Caki2 (cell line): Measurements from ENCODE around the gene BCL10. TPM values are rescaled to one million over a fixed set of nuclear protein-coding genes. Genes with fewer than 3 reads are reported as not detected.
A peak's percentile ranks its signal among the peaks of the same experiment; 100 is the strongest.
"Not testable (repeated sequence)": the region's sequence is repeated elsewhere in the genome, so short reads cannot be mapped to it uniquely, and the experiment has no call there.

Experiments
- DNase-seq: peaks from one replicate; pipeline ENCODE4 v3.0.0-alpha.2; 2015; ENCODE audit warnings: low read depth
- in situ Hi-C: cut with HindIII; loops from 2 replicates; pipeline ENCODE4 v1.10.0; 2016; ENCODE audit warnings: low sequenced_read_pairs, low pct_unique_long_range_greater_than_20kb, mixed read lengths
- total RNA-seq: library from RNA; depleted of rRNA; stranded (reverse); fragments of >200 nt; shearing (Covaris generic); gene quantifications from 2 replicates; pipeline ENCODE4 v1.2.3, GENCODE V29; 2014; ENCODE audit warnings: low replicate concordance

The BCL10 gene
- total RNA-seq, 1 experiment from 2014 or later = 11.3 TPM

DNA sequence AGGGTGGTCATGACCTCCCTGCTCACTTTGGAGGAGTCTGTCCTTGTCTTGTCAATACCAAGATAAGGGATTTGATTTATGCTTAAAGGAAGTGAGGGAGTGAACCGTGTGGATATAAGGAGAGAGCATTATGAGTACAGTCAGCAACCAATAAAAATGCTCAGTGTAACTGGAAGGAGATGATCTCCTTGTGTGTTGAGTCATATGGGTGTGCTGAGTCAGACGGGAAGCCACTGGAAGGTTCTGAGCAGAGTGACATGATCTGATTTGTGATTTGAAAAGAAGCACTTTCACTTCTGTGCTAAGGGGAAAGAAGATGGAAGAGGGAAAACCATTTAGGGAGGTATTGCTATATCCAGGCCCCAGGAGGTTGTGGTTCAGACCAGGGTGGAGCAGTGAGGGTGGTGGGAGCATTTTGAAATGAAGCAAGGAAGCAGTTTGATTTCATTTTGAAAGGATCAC, 2.5 kb upstream of the BCL10 start:
- in situ Hi-C loops = no loop called here
- peak; percentile 80 for DNase-seq

DNA sequence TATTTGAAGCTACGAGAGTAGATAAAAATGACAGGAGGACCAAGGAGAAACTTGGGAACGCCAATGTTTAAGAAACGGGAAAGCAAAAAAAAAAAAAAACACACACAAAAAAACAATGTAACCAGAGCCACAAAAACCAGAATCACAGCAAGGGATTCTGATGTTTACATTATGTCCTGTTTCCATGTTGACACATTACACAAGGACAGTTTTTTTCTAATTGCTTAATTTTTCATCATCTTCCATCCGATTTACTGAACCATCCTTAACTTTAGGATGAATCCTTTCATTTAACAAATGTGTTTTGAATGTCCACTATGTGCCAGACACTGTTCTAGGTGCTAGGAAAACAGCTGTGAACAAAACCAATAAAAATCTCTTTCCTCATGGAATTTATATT, 1.4 kb upstream of the BCL10 start:
- in situ Hi-C loops = no loop called here
- DNase-seq = no peak

DNA sequence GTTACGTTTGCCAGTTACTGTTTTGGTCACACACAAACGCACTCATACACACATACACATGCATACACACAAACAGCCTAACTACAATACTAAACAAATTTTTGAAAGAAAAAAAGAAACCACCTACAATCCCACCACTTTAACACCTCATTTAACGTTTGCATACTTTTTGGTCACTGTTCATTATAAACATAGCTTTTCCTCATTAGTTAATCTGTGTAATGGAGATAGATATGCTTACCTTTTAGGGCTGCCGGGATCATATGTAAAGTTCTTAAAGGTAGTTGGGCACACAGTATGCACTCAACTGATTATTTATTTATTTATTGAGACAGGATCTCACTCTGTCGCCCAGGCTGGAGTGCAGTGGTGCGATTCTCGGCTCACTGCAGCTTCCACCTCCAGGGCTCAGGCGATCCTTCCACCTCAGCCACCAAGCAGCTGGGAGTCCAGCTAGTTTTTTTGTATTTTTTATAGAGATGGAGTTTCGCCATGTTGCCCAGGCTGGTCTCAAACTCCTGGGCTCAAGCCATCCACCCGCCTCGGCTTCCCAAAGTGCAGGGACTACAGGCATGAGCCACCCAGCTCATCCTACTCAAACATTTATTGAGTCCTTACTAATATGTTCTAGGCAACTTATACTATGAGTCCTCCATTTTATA, 677 bp upstream of the BCL10 start:
- in situ Hi-C loops = no loop called here
- no peak for DNase-seq

DNA sequence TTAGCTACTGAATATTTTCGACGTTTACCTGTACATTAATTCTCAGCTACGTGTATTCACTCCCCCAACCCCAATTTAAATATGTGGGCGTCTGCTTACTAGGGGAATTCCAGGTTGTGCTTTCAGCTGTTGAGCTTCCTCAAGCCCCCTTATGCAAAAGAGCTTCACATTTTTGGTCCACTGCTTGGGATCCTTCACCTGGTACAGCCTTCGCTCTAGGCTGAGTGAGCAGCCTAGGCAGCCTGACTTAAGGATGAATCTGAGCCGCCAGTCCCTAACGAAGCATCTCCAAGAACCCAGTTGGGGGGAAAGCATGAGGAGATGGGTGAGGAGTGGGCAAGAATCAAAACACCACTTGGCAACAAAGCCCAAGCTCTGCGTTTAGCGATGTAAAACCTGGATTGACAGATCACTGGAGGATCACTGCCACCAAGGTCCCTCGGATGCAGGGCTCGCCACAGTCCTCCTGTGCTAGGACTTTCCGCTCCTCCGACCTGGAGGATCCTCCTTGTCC, 674 bp downstream of the BCL10 start:
- DNase-seq = no peak
- in situ Hi-C loops = no loop called here

DNA sequence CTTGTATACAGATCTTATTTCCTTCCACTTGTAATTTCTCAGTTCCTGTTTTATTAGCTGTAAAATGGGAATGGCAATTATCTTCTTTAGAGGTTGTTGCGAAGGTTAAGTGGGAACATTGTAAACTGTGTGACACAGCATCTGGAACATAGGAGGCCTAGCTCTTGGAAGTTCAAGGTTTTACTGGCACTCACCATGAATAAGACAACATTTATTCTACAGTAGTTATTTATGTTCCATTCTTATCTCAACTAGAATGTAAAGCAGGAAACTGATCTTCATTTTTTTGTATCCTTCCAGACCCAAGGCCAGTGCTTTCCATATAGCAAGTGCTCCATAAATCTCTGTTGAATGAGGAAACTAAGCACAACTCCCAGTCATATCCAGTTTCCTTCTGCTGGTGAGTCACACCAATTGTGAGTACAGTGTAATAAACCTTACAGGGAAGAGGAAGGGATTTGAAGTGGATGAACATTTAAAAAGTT, 1.4 kb downstream of the BCL10 start:
- DNase-seq = peak; percentile 60
- in situ Hi-C loops = no loop called here

DNA sequence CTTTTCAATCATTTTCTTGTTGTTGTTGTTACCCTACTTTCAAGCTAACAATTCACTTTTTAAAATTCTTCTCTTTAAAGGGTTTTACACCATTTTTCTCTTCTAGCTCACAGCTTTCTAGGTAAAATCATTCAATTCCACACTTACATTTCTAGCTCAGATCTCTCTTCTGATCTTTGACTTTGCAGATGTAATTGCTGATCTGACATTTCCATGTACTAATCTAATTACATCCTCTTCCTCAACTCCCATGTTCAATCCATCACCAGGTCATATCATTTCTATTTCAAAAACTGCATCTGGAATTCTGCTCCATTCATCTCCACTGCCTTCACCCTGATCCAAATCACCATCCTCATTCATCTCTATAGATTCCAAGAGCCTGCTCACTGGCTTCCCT, 3.0 kb downstream of the BCL10 start:
- in situ Hi-C loops = no loop called here
- DNase-seq = no peak

DNA sequence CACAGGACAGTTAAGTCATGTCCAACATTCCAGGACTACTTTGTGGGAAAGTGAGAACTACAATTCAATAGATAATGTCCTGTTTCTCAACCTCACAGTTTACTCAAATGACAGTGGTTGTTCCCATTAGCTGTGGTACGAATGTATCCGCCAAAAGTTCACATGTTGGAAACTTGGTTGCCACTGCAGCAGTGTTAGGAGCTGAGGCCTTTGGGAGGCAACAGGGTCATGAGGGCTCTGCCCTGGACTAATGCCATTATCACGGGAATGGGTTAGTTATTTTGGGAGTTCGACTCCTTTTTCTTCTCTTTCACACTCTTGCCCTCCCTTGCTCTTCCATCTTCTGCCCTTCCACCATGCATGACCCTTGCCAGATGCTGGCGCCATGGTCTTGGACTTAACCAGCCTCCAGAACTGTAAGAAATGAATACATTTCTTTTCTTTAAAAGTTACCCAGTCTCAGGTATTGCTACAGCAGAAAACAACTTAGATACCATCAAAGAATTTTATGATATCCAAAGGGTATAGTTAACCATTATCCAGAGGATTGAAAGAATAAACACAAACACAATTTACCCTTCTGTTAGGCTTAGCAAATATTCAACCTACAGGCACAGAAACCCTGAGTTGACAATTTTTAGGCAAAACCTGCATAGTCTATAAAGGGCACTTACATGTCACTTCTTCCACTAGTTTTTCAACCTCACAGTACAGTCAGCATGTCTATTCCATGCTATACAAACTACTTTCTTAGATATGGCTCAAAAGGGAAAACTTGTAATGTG, 7.4 kb downstream of the BCL10 start:
- DNase-seq = no peak
- in situ Hi-C loops = no loop called here

DNA sequence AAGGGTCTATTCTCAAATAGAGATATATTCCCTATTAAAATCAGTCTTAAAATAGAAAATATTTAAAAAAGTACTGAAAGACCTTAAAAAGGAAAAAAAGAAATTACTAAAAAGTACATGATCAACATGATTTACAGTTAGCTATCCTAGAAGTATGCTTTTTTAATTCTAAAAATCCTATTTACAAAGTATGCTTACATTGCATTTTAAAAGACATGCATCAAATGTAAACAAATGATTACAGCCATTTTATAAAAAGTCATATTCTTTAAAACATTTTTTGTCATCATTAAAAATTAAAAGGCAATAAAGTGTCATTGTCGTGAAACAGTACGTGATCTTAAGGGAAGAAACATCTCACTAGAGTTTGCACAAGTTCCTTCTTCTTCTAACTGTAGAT, 9.1 kb downstream of the BCL10 start:
- no peak for DNase-seq
- in situ Hi-C loops = no loop called here

DNA sequence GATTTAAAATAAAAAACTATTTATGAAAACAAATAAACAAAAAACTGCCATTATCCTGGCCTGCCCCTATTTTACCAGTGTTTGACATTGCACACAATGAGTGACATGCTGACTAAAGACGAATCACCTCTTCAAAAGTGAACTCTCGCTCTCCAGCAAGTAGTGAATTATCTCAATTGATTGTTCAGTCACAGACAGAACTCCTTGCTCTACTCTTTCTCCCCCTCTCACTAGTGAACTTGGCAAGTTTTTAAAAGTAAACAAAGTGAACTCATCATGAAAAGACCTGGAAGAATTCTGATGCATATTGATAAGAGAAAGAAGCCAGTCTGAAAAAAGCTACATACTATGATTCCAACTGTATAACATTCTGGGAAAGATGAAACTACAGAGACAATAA, 12.3 kb downstream of the BCL10 start:
- in situ Hi-C loops = no loop called here
- no peak for DNase-seq

DNA sequence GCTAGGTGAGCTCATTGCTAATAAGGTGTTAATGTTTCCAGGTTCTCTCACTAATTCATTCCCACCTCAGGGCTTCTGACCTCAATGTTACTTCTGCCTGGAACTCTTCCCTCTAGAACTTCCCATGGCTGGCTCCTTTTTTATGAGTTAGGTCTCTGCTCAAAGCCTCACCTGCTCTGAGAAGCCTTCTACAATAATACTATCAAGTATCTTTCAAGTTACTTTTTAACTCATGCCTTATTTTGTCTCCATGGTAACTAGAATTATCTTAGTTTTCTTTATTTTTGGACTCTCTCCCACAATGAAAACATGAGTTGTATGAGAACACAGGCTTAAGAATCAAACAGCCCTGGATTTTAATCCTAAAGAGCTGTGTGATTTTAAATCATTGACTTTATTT, 13.4 kb downstream of the BCL10 start:
- DNase-seq = peak; percentile 18
- in situ Hi-C loops = no loop called here

DNA sequence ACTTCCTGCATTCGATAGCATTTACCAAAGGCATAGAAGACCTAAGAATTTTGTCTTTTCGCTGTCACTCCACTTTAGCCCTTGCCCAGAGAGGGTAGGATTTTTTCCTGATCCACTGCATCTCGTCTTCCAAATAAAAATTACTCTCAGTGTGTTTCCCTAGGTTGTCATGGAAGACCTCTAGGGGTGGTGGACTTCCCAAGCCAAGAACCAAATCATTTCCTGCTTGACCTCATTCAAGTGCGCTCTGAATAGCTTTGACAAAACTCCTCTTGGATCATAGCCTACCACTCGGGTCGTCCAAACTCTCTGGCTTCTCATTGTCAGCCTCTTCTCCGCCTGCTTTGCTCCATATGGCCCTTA, 16.5 kb downstream of the BCL10 start:
- in situ Hi-C loops = no loop called here
- no peak for DNase-seq

DNA sequence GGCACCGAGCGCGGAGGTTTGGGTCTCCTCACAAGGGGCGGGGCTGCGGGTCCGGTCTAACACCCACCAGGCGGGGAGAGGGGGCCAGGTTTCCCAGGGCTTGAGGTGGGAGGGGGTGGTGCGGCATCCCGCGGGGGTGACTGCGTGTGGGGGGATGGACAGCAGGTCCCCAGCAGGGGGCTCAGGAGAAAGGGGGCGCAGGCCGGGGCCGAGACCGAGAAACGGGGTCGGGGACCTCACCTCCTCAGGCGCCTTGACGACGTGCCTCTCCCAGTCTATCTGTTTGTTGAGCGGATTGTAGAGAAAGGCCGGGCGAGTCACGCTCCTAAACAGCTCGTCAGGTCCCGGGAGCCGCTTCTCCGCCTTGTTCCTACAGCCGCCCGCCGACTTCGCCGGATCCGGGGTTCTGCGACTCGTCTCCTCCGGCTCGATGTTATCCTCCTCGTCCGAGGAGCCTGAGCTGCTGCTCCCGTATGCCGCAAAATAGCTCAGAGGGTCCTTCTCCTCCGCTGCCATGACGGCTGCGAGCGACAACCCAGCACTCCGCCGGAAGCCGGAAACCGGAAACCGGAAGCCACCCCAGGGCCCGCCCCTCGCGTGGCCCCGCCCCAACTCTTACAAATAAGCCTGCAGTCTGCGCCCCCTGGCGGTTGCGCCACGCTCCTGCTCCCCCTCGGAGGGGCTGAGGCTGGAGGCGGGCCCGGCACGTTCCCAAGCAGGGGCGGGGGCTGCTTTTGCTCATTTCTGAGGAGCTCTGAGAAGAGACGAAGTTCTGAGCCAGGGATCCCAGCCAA, 17.1 kb downstream of the BCL10 start, which contains the start of gene C1orf52:
TSS of gene C1orf52 (minus strand) at position 545 of the 794 bp plus-strand sequence. CDS start at position 516, 29 bp downstream.
- peak; percentile 81 for DNase-seq
- in situ Hi-C loops = no loop called here

DNA sequence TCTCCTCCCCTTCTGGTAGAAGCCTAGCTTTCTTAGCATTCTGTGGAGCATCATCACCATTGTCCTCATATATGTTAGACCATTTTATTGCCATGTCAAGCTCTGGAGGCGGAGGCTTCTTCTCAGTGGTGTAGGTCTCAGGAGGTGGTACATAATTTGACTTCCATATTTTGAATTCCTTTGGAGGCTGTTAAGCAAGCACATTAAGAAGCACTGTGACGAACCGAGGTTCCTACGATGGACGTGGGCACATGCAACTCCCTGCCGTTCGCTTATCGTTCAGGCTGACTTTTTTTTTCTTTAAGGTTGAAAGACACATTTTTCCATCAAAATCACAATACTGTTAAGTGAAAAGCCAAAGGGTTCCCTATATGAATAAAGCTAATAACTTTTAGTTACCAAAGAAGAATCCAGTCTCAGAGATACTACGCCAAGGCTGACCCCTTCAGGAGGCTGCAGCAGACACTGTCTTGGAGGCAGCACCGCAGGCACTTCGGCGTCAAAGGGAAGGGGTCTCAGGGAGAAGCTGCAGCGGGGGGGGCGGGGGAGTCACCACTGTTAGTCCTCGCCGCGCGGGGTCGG, 17.8 kb downstream of the BCL10 start:
- in situ Hi-C loops = no loop called here
- no peak for DNase-seq

DNA sequence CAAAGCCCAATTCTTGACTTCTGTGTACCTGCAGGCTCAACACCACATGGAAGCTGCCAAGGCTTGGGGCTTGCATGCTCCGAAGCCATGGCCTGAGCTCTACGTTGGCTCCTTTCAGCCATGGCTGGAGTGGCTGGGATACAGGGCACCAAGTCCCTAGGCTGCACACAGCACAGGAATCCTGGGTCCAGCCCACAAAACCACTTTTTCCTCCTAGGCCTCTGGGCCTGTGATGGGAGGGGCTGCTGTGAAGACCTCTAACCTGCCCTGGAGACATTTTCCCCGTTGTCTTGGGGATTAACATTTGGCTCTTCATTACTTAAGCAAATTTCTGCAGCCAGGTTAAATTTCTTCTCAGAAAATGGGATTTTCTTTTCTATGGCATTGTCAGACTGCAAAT, 27.4 kb downstream of the BCL10 start:
- DNase-seq, in situ Hi-C loops: not testable (repeated sequence)

DNA sequence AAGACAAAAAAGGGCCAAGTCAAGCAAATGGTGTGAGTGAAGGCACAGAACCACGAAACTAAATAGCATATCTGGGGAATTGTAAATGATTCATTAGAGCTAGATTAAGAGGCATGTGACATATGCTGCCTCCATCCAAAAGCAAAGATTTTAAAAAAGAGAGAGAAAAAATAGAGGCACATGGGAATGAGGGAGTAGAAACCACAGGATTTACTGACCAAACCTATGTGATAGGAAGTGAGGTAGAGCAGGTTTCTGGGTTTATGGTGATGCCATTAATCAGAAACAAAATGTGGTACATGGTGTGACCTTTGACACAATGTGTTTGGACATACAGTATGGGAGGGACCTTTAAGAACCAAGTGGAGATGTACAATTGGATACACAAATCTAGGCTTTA, 30.5 kb downstream of the BCL10 start:
- DNase-seq = no peak
- in situ Hi-C loops = no loop called here

DNA sequence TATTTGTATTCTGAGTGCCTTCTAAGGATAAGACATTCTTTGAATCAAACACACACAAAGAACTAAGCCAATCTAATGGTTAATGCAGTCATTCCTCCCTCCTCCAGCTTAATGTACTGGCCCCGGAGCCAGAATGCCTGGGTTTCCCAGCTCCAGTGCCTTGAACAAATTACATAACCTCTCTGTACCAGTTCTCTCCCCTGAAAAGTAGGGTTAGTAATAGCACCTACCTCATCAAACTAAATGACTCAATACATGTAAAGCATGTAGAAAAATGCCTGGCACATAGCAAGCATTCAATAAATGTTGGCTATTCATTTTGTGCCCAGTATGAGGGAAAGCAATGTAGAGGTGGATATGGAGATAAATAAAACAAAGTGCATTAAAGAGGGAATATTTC, 31.0 kb downstream of the BCL10 start:
- in situ Hi-C loops = no loop called here
- no peak for DNase-seq

DNA sequence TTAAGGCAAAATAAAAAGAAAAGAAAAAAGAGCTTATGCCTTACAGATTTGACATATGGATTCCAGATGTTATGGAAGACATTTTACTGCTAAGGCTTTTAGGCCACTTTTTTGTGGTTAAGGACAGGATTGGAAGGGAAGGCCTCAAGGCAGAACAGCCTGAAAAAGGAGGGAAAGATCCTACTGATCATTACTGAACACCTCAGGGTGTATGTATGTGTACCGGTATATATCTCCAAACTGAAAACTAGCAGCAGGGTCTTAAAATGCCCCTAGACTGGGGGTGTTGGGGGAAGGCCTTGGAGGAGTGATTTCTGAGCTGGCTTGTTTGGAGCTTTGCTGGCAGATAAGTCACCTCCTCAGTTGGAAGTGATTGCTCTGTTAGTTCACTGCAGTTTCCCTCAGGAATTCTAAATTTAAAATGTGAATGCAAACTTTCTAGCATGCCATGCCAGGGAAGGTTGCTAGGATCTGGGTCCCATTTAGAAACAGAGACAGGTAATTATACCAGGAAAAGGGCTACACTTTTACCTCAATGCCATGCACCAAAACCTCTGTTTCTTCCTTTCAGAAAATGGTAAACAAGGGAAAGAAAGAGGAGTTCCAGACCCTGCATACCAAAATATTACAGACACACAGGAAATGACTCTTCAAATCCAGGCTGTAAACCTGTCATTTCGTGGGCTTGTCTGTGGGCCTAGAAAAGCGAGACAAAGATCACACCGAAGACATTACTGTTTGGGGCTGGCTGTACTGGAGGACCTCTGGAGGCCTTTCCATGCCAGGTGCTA, 32.0 kb downstream of the BCL10 start:
- in situ Hi-C loops = no loop called here
- no peak for DNase-seq

DNA sequence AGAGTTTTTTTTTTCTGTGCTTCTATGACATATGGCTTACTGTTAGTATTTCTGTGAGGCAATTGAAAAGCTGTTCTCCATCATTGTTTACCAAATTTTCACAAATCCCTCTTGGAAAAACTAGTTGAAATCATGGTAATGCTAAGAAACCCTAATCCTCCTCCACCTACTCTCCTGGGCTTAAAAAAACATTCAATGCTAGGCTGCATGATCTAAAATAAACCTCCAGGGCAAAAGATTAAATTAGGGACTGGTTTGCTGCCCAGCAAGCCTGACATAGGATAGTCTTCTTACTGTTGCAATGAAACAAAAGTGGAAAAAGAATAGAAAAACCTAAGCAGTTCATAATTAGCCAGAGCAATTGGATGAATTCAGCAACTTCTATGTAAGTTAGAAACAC, 33.1 kb downstream of the BCL10 start:
- in situ Hi-C loops = no loop called here
- DNase-seq = no peak
